ENCODE data around the gene YIPF2. TPM values are rescaled to one million over a fixed set of nuclear protein-coding genes. Genes with fewer than 3 reads are reported as not detected.
A peak's percentile ranks its signal among the peaks of the same experiment; 100 is the strongest.

YIPF2 gene
- total RNA-seq, 1 experiment from 2014 or later, result 65.5 TPM

GRCh38 chr19:10936661-10937084, 8.2 kb upstream of the YIPF2 start:
- CTCF ChIA-PET, result interaction anchor here (0.6 to 2.4 kb wide), 36 partner anchors 9 to 951 kb away, joined by 3 to 13 read pairs (median 4); partner anchors contain the start of gene SMARCA4
- DNase-seq (ENCODE audit: unreplicated experiment), result peak; percentile 84
- Mint-ChIP-seq H3K27ac (ENCODE audit: low read depth, unreplicated experiment) (no peak overlapping the region), H3K4me3 (ENCODE audit: unreplicated experiment) (no peak overlapping the region), H3K27me3 (ENCODE audit: insufficient read depth, unreplicated experiment) (no peaks in the 10 kb centered on the region), H3K36me3 (ENCODE audit: insufficient read depth, unreplicated experiment) (peaks cover 14% of the 10 kb centered on the region), H3K4me1 (ENCODE audit: insufficient read depth, unreplicated experiment) (no peaks in the 10 kb centered on the region), H3K9me3 (ENCODE audit: unreplicated experiment) (no peaks in the 10 kb centered on the region)
- intact Hi-C loops (cut with micrococcal nuclease), result loop anchor here (5.0 kb wide), 2 partner anchors 151 to 261 kb away; partner anchors contain the start of genes KANK2 and LDLR
- POLR2A ChIA-PET, result interaction anchor here (0.7 to 1.8 kb wide), 7 partner anchors 12 to 153 kb away, joined by 3 to 12 read pairs (median 3); partner anchors contain the start of genes LDLR, SMARCA4 and TMED1
- peak; percentile 55 for TF ChIP-seq CTCF (IDR thresholded peaks at IDR 0.05; ENCODE audit: unreplicated experiment)
- BruUV-seq (replicated peaks), result no TSS peak

GRCh38 chr19:10935371-10936059, 7.1 kb upstream of the YIPF2 start:
- POLR2A ChIA-PET, result interaction anchor here (0.9 to 1.6 kb wide), 2 partner anchors 148 to 154 kb away, joined by 3 to 12 read pairs; partner anchors contain the start of gene LDLR
- Mint-ChIP-seq H3K27ac (ENCODE audit: low read depth, unreplicated experiment) (no peak overlapping the region), H3K4me1 (ENCODE audit: insufficient read depth, unreplicated experiment) (no peaks in the 10 kb centered on the region), H3K27me3 (ENCODE audit: insufficient read depth, unreplicated experiment) (no peaks in the 10 kb centered on the region), H3K36me3 (ENCODE audit: insufficient read depth, unreplicated experiment) (peaks cover 22% of the 10 kb centered on the region), H3K4me3 (ENCODE audit: unreplicated experiment) (no peak overlapping the region), H3K9me3 (ENCODE audit: unreplicated experiment) (no peaks in the 10 kb centered on the region)
- DNase-seq (ENCODE audit: unreplicated experiment), result no peak
- intact Hi-C loops (cut with micrococcal nuclease), result loop anchor here (5.0 kb wide), 2 partner anchors 152 to 262 kb away; partner anchors contain the start of genes KANK2 and LDLR
- TF ChIP-seq CTCF (IDR thresholded peaks at IDR 0.05; ENCODE audit: unreplicated experiment), result no peak
- CTCF ChIA-PET, result interaction anchor here (0.5 to 2.4 kb wide), 20 partner anchors 8 to 826 kb away, joined by 3 to 13 read pairs (median 3); no protein-coding TSS in a partner anchor
- BruUV-seq (replicated peaks), result no TSS peak

GRCh38 chr19:10929402-10929794, 959 bp upstream of the YIPF2 start:
- Mint-ChIP-seq H3K4me1 (ENCODE audit: insufficient read depth, unreplicated experiment) (no peaks in the 10 kb centered on the region), H3K4me3 (ENCODE audit: unreplicated experiment) (peak overlapping the region; percentile 95), H3K27me3 (ENCODE audit: insufficient read depth, unreplicated experiment) (no peaks in the 10 kb centered on the region), H3K36me3 (ENCODE audit: insufficient read depth, unreplicated experiment) (peaks cover 46% of the 10 kb centered on the region), H3K9me3 (ENCODE audit: unreplicated experiment) (no peaks in the 10 kb centered on the region), H3K27ac (ENCODE audit: low read depth, unreplicated experiment) (no peak overlapping the region)
- CTCF ChIA-PET, result interaction anchor here (0.5 to 2.2 kb wide), 4 partner anchors 13 to 65 kb away, joined by 3 to 9 read pairs (median 4); no protein-coding TSS in a partner anchor
- POLR2A ChIA-PET, result interaction anchor here (0.7 to 2.4 kb wide), 8 partner anchors 11 to 996 kb away, joined by 4 to 20 read pairs (median 6); partner anchors contain the start of genes CARM1, DNM2, LDLR and ZNF700
- intact Hi-C loops (cut with micrococcal nuclease), result no loop called here
- no peak for DNase-seq (ENCODE audit: unreplicated experiment)
- BruUV-seq (replicated peaks), result no TSS peak
- TF ChIP-seq CTCF (IDR thresholded peaks at IDR 0.05; ENCODE audit: unreplicated experiment), result no peak

Data from MCF 10A (cell line).